ENCODE data around the gene PRCC. TPM values are rescaled to one million over a fixed set of nuclear protein-coding genes. Genes with fewer than 3 reads are reported as not detected.

Gene PRCC
- total and polyA plus RNA-seq, 2 of the 4 experiments (the other 2 are of a cell fraction) = 10.6 to 59.6 TPM

DNA sequence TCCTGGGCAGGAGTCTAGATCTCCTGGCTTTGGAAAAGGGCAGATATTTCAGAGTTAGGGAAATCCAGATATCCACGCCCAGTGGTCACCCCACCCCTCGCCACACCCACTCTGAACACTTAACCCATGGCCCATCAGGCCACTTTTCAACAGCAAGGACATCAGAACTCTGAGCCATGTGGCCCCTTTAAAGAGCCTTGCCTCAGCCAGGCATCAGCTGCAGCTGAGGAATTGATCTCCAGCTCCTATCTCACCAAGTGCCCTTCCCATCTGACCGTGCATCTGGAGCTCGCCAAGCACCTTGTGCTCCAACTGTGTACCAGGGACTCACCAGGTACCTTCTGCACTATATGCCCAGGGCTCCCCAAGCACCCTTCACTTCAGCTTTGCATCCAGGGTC is 69.6 kb downstream of the PRCC start:
- dilution Hi-C loops (cut with HindIII; ENCODE audit: low sequenced_read_pairs, unreplicated experiment) = no loop called here
- no peaks in the 10 kb centered on the region; the same call in 1 of the 2 replicates for H4K20me1 ChIP-seq (ENCODE audit: insufficient read depth, low read length)
- no peak overlapping the region; the same call in 1 of the 2 replicates for H3K56ac ChIP-seq (ENCODE audit: extremely low read depth, insufficient read depth, low read length)
- no peak overlapping the region for H2BK5ac ChIP-seq (ENCODE audit: low read depth, low read length, poor library complexity, severe bottlenecking)
- H4K91ac ChIP-seq (ENCODE audit: insufficient read depth, low read depth, low read length) = no peak overlapping the region
- no peak overlapping the region for H2BK20ac ChIP-seq (ENCODE audit: low read depth, low read length)
- H3K18ac ChIP-seq (ENCODE audit: low read depth, low read length) = no peak overlapping the region
- ChIA-PET CTCF (interaction anchor here (3.7 kb wide), 1 partner anchor 23 kb away, joined by 26 read pairs; the partner anchor contains the start of genes INSRR and NTRK1), POLR2A (ENCODE audit: unreplicated experiment) (no interaction called here)
- H3K27ac ChIP-seq (ENCODE audit: insufficient read depth, low read length) = no peak overlapping the region
- no peak overlapping the region for H2AK5ac ChIP-seq (ENCODE audit: low read depth, low read length)
- WGBS, 2 experiments (ENCODE audit: extremely low coverage in 2 of 2, insufficient read length in 1 of 2) = 92% methylated on average over 3 of the region's 4 CpGs; no CpG with 5 or more reads in 1 of the 2 experiments
- no peak overlapping the region for H2BK15ac ChIP-seq (ENCODE audit: low read depth, low read length)
- no peak overlapping the region for H3K23ac ChIP-seq (ENCODE audit: low read depth, low read length)
- no peaks in the 10 kb centered on the region for H3K79me1 ChIP-seq (ENCODE audit: low read depth in 1 of 2, low read length in 2 of 2)
- H3K27me3 ChIP-seq (ENCODE audit: control insufficient read depth, insufficient read depth, low read length) = peaks cover 82% of the 10 kb centered on the region
- no peak overlapping the region for H3K4ac ChIP-seq (ENCODE audit: low read depth, low read length)
- TF ChIP-seq, protein P1, sequence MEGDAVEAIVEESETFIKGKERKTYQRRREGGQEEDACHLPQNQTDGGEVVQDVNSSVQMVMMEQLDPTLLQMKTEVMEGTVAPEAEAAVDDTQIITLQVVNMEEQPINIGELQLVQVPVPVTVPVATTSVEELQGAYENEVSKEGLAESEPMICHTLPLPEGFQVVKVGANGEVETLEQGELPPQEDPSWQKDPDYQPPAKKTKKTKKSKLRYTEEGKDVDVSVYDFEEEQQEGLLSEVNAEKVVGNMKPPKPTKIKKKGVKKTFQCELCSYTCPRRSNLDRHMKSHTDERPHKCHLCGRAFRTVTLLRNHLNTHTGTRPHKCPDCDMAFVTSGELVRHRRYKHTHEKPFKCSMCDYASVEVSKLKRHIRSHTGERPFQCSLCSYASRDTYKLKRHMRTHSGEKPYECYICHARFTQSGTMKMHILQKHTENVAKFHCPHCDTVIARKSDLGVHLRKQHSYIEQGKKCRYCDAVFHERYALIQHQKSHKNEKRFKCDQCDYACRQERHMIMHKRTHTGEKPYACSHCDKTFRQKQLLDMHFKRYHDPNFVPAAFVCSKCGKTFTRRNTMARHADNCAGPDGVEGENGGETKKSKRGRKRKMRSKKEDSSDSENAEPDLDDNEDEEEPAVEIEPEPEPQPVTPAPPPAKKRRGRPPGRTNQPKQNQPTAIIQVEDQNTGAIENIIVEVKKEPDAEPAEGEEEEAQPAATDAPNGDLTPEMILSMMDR (conservative IDR thresholded peaks at IDR 0.05; ENCODE audit: low read depth, low read length) = no peak
- no peak for TF ChIP-seq BHLHE40 (IDR thresholded peaks at IDR 0.05; ENCODE audit: low read depth, low read length)
- TF ChIP-seq, protein P2, sequence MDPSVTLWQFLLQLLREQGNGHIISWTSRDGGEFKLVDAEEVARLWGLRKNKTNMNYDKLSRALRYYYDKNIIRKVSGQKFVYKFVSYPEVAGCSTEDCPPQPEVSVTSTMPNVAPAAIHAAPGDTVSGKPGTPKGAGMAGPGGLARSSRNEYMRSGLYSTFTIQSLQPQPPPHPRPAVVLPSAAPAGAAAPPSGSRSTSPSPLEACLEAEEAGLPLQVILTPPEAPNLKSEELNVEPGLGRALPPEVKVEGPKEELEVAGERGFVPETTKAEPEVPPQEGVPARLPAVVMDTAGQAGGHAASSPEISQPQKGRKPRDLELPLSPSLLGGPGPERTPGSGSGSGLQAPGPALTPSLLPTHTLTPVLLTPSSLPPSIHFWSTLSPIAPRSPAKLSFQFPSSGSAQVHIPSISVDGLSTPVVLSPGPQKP (IDR thresholded peaks at IDR 0.05; ENCODE audit: borderline replicate concordance, low read depth, low read length) = no peak
- TF ChIP-seq, protein P3, sequence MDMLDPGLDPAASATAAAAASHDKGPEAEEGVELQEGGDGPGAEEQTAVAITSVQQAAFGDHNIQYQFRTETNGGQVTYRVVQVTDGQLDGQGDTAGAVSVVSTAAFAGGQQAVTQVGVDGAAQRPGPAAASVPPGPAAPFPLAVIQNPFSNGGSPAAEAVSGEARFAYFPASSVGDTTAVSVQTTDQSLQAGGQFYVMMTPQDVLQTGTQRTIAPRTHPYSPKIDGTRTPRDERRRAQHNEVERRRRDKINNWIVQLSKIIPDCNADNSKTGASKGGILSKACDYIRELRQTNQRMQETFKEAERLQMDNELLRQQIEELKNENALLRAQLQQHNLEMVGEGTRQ (IDR thresholded peaks at IDR 0.05; ENCODE audit: low read depth, low read length) = no peak
- TF ChIP-seq POLR2A (IDR thresholded peaks at IDR 0.05; ENCODE audit: low read depth, low read length) = no peak
- no peak for TF ChIP-seq MXI1 (IDR thresholded peaks at IDR 0.05; ENCODE audit: borderline replicate concordance, low read depth, low read length)
- TF ChIP-seq MAZ (IDR thresholded peaks at IDR 0.05; ENCODE audit: borderline replicate concordance, low read depth, low read length) = no peak
- TF ChIP-seq MAFK (IDR thresholded peaks at IDR 0.05; ENCODE audit: low read depth, low read length) = no peak
- TF ChIP-seq SMC3 (IDR thresholded peaks at IDR 0.05; ENCODE audit: low read depth, low read length) = no peak
- no peak for TF ChIP-seq CHD1 (IDR thresholded peaks at IDR 0.05; ENCODE audit: low read depth, low read length)
- no peak for TF ChIP-seq RCOR1 (IDR thresholded peaks at IDR 0.05; ENCODE audit: insufficient replicate concordance, low read length)
- no peak for TF ChIP-seq RFX5 (IDR thresholded peaks at IDR 0.05; ENCODE audit: low read depth, low read length)
- TF ChIP-seq NFE2L2 (IDR thresholded peaks at IDR 0.05; ENCODE audit: low read depth, low read length) = no peak
- H3K4me2 ChIP-seq (ENCODE audit: low read depth, low read length) = no peak overlapping the region
- H4K8ac ChIP-seq (ENCODE audit: low read depth in 2 of 2, low read length in 2 of 2) = no peak overlapping the region
- no peaks in the 10 kb centered on the region; the same call in 1 of the 2 replicates for H3K9me3 ChIP-seq (ENCODE audit: control insufficient read depth, insufficient read depth, low read length)
- H3K36me3 ChIP-seq (ENCODE audit: control insufficient read depth, insufficient read depth, low read length) = no peaks in the 10 kb centered on the region
- H3K4me3 ChIP-seq (ENCODE audit: insufficient read depth, low read depth, low read length) = no peak overlapping the region
- H2AFZ ChIP-seq (replicated peaks; ENCODE audit: low read length, poor library complexity) = no peak overlapping the region
- intact Hi-C loops (cut with micrococcal nuclease) = no loop called here
- no peak overlapping the region for H3K14ac ChIP-seq (replicated peaks; ENCODE audit: low read depth, low read length)
- H4K5ac ChIP-seq (ENCODE audit: low read depth, low read length) = no peak overlapping the region
- BruUV-seq (replicated peaks) = no TSS peak
- H2BK120ac ChIP-seq (ENCODE audit: low read depth, low read length) = no peak overlapping the region
- no peaks in the 10 kb centered on the region for H3K9me1 ChIP-seq (ENCODE audit: insufficient read depth, low read length)
- no peak overlapping the region for H2AK9ac ChIP-seq (replicated peaks; ENCODE audit: low read depth, low read length, poor library complexity)
- no peak overlapping the region for H3K9ac ChIP-seq (ENCODE audit: low read depth, low read length)
- ATAC-seq (ENCODE audit: low read depth) = no peak
- no peaks in the 10 kb centered on the region for H3K4me1 ChIP-seq (ENCODE audit: control insufficient read depth, insufficient read depth, low read length)
- DNase-seq = no peak
- in situ Hi-C loops (cut with MboI; ENCODE audit: low sequenced_read_pairs) = no loop called here

Measured in IMR-90 (cell line).